ENCODE results near the gene NCOA3. TPM values are rescaled to one million over a fixed set of nuclear protein-coding genes. Genes with fewer than 3 reads are reported as not detected.

Gene NCOA3
- total and polyA plus RNA-seq, 10 of the 15 experiments (the other 5 are each of a cell fraction or from before 2014, with no cell fraction given): 16.9 to 96.2 (median 73.6) TPM

DNA sequence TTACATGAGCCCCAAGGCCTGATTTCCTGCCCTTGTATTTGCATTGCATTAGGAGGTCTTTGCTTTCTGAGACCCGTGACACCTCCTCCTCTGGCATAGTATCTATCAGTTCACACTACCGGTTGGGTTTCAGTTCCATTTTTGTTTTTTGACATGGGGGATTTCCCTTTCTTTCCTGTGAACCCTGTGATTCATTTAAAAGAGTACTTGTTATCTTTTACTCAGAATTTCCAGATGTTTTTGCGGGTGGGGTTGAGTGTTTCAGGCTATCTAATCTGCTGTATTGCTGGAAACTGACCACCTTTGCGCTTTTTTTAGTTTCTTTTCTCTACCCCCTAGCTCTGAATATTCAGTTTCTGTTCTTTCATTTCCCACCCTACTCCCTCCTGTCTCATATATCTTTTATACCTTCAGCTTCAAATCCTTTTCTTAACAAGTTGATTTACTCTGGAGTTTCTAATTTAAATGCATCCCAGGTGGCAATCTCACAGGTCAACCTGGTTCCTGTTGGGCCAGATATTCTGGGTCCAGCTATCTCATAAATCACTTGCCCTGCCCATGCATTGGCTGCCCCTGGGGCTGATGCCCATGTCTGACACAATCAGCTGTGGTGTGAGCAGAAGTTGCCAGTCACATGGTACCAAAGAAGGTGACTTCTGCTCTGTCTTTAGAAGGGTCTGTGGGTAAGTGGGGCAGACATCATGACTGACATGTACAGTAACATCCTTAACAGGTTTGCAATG is 14.3 kb upstream of the NCOA3 start (continued):
- TF ChIP-seq, protein P1, sequence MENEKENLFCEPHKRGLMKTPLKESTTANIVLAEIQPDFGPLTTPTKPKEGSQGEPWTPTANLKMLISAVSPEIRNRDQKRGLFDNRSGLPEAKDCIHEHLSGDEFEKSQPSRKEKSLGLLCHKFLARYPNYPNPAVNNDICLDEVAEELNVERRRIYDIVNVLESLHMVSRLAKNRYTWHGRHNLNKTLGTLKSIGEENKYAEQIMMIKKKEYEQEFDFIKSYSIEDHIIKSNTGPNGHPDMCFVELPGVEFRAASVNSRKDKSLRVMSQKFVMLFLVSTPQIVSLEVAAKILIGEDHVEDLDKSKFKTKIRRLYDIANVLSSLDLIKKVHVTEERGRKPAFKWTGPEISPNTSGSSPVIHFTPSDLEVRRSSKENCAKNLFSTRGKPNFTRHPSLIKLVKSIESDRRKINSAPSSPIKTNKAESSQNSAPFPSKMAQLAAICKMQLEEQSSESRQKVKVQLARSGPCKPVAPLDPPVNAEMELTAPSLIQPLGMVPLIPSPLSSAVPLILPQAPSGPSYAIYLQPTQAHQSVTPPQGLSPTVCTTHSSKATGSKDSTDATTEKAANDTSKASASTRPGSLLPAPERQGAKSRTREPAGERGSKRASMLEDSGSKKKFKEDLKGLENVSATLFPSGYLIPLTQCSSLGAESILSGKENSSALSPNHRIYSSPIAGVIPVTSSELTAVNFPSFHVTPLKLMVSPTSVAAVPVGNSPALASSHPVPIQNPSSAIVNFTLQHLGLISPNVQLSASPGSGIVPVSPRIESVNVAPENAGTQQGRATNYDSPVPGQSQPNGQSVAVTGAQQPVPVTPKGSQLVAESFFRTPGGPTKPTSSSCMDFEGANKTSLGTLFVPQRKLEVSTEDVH (IDR thresholded peaks at IDR 0.05; ENCODE audit: low read depth, partially characterized antibody): peak; percentile 15
- TF ChIP-seq, protein P2, sequence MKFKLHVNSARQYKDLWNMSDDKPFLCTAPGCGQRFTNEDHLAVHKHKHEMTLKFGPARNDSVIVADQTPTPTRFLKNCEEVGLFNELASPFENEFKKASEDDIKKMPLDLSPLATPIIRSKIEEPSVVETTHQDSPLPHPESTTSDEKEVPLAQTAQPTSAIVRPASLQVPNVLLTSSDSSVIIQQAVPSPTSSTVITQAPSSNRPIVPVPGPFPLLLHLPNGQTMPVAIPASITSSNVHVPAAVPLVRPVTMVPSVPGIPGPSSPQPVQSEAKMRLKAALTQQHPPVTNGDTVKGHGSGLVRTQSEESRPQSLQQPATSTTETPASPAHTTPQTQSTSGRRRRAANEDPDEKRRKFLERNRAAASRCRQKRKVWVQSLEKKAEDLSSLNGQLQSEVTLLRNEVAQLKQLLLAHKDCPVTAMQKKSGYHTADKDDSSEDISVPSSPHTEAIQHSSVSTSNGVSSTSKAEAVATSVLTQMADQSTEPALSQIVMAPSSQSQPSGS (IDR thresholded peaks at IDR 0.05; ENCODE audit: low read length): peak; percentile 95
- TF ChIP-seq BCL11A (IDR thresholded peaks at IDR 0.05; ENCODE audit: low read depth, low read length) (0 out of 2 replicates have a peak, but pooled peaks have one; percentile 73), PAX5 (IDR thresholded peaks at IDR 0.05; ENCODE audit: borderline replicate concordance, low read depth, low read length) (peak; percentile 46; the same call in 1 of the 2 replicates), ZSCAN29 (IDR thresholded peaks at IDR 0.05) (no peak), FOS (IDR thresholded peaks at IDR 0.05; ENCODE audit: borderline replicate concordance, extremely low read depth, insufficient read length) (no peak), RAD51 (IDR thresholded peaks at IDR 0.05) (peak; percentile 73), NR2F1 (conservative IDR thresholded peaks at IDR 0.05) (peak; percentile 35; the same call in 1 of the 2 replicates), ZNF217 (IDR thresholded peaks at IDR 0.05) (peak; percentile 72; the same call in 1 of the 2 replicates), ZNF24 (IDR thresholded peaks at IDR 0.05) (no peak), ZNF274 (IDR thresholded peaks at IDR 0.05; ENCODE audit: insufficient read depth, insufficient read length) (no peak), IKZF1 (conservative IDR thresholded peaks at IDR 0.05) (peak; percentile 94), EP300 (IDR thresholded peaks at IDR 0.05; ENCODE audit: borderline replicate concordance in 1 of 2, control insufficient read depth in 1 of 2, low read depth in 2 of 2, low read length in 2 of 2) (peak; percentile 87 to 92), SMAD5 (IDR thresholded peaks at IDR 0.05; ENCODE audit: low read depth) (no peak), NRF1 (conservative IDR thresholded peaks at IDR 0.05; ENCODE audit: low read depth, low read length) (no peak), EED (IDR thresholded peaks at IDR 0.05; ENCODE audit: low read depth) (peak; percentile 85), JUNB (IDR thresholded peaks at IDR 0.05) (peak; percentile 85)
- TF ChIP-seq, protein P3, sequence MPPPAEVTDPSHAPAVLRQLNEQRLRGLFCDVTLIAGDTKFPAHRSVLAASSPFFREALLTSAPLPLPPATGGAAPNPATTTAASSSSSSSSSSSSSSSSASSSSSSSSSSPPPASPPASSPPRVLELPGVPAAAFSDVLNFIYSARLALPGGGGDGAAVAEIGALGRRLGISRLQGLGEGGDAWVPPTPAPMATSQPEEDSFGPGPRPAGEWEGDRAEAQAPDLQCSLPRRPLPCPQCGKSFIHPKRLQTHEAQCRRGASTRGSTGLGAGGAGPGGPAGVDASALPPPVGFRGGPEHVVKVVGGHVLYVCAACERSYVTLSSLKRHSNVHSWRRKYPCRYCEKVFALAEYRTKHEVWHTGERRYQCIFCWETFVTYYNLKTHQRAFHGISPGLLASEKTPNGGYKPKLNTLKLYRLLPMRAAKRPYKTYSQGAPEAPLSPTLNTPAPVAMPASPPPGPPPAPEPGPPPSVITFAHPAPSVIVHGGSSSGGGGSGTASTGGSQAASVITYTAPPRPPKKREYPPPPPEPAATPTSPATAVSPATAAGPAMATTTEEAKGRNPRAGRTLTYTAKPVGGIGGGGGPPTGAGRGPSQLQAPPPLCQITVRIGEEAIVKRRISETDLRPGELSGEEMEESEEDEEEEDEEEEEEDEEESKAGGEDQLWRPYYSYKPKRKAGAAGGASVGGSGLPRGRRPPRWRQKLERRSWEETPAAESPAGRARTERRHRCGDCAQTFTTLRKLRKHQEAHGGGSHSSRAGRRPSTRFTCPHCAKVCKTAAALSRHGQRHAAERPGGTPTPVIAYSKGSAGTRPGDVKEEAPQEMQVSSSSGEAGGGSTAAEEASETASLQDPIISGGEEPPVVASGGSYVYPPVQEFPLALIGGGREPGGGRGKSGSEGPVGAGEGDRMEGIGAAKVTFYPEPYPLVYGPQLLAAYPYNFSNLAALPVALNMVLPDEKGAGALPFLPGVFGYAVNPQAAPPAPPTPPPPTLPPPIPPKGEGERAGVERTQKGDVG (CRISPR knock-in tag; IDR thresholded peaks at IDR 0.05): no peak
- TF ChIP-seq, protein P4, sequence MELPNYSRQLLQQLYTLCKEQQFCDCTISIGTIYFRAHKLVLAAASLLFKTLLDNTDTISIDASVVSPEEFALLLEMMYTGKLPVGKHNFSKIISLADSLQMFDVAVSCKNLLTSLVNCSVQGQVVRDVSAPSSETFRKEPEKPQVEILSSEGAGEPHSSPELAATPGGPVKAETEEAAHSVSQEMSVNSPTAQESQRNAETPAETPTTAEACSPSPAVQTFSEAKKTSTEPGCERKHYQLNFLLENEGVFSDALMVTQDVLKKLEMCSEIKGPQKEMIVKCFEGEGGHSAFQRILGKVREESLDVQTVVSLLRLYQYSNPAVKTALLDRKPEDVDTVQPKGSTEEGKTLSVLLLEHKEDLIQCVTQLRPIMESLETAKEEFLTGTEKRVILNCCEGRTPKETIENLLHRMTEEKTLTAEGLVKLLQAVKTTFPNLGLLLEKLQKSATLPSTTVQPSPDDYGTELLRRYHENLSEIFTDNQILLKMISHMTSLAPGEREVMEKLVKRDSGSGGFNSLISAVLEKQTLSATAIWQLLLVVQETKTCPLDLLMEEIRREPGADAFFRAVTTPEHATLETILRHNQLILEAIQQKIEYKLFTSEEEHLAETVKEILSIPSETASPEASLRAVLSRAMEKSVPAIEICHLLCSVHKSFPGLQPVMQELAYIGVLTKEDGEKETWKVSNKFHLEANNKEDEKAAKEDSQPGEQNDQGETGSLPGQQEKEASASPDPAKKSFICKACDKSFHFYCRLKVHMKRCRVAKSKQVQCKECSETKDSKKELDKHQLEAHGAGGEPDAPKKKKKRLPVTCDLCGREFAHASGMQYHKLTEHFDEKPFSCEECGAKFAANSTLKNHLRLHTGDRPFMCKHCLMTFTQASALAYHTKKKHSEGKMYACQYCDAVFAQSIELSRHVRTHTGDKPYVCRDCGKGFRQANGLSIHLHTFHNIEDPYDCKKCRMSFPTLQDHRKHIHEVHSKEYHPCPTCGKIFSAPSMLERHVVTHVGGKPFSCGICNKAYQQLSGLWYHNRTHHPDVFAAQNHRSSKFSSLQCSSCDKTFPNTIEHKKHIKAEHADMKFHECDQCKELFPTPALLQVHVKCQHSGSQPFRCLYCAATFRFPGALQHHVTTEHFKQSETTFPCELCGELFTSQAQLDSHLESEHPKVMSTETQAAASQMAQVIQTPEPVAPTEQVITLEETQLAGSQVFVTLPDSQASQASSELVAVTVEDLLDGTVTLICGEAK (IDR thresholded peaks at IDR 0.05; ENCODE audit: borderline replicate concordance): no peak; the same call in 1 of the 2 replicates

All from GM12878 (cell line).